Stimulated activated naive CD8-positive, alpha-beta T cell treated with anti-CD3 and anti-CD28 coated beads, Interleukin-15, Interleukin-2, amounts not matched to agents 100 ng/mL and 50 ng/mL, for 24 hours (primary cell): ENCODE data around the gene PCDHB4.
"Not testable (repeated sequence)": the region's sequence is repeated elsewhere in the genome, so short reads cannot be mapped to it uniquely, and the experiment has no call there.

Experiments used
- H3K27ac Mint-ChIP-seq: one replicate; pipeline ENCODE4 v1.8.0; 2021; ENCODE audit warnings: mild to moderate bottlenecking, mixed read lengths
- H3K27me3 Mint-ChIP-seq: one replicate; pipeline ENCODE4 v1.8.0; 2021; ENCODE audit warnings: mixed read lengths
- H3K36me3 Mint-ChIP-seq: one replicate; pipeline ENCODE4 v1.8.0; 2021; ENCODE audit warnings: low read depth, mixed read lengths
- H3K4me1 Mint-ChIP-seq: one replicate; pipeline ENCODE4 v1.8.0; 2021; ENCODE audit warnings: low read depth, mixed read lengths
- H3K4me3 Mint-ChIP-seq: one replicate; pipeline ENCODE4 v1.8.0; 2021; ENCODE audit warnings: mild to moderate bottlenecking, mixed read lengths
- H3K9me3 Mint-ChIP-seq: one replicate; pipeline ENCODE4 v1.8.0; 2021; ENCODE audit warnings: mixed read lengths

The PCDHB4 gene

DNA sequence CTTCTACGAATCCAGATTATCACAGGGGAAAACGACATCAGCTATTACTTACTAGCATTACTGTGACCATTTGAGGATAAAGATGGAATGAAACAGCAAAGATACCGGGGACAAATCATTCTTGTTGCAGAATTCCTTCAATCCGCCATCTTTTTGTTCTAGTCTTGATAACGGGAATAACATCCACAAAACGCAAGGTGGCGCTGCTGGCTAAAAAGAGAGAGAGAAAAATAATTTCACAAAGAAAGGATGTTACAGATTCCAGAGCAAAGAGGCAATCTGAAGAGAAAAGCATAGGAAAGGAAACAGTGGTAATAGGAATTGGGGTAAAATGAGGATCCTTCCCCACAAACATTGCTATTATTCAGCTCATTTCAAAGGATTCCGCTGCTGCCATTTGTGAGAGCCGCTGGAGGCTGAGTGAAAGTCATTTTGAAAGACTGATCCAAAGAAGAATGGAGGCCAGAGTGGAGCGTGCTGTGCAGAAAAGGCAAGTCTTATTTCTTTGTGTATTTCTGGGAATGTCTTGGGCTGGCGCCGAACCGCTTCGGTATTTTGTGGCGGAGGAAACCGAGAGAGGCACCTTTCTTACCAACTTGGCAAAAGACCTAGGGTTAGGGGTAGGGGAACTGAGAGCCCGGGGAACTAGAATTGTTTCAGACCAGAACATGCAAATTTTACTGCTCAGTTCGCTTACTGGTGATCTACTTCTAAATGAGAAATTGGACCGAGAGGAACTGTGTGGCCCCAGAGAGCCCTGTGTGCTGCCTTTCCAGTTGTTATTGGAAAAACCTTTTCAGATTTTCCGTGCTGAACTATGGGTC, 51.0 kb downstream of the PCDHB4 start, which contains the start of gene PCDHB7:
PCDHB7 (plus strand) TSS at position 264 of the 824 bp plus-strand sequence; CDS start at position 456, 192 bp downstream.
- no peak within 1 kb of the TSS for H3K27ac Mint-ChIP-seq
- H3K9me3 Mint-ChIP-seq: peaks cover 14% of the 10 kb centered on the region
- H3K36me3 Mint-ChIP-seq: peaks cover 3% of the 10 kb centered on the region
- peaks cover 49% of the 10 kb centered on the region for H3K27me3 Mint-ChIP-seq
- H3K4me3 Mint-ChIP-seq: no peak within 1 kb of the TSS
- no peaks in the 10 kb centered on the region for H3K4me1 Mint-ChIP-seq

DNA sequence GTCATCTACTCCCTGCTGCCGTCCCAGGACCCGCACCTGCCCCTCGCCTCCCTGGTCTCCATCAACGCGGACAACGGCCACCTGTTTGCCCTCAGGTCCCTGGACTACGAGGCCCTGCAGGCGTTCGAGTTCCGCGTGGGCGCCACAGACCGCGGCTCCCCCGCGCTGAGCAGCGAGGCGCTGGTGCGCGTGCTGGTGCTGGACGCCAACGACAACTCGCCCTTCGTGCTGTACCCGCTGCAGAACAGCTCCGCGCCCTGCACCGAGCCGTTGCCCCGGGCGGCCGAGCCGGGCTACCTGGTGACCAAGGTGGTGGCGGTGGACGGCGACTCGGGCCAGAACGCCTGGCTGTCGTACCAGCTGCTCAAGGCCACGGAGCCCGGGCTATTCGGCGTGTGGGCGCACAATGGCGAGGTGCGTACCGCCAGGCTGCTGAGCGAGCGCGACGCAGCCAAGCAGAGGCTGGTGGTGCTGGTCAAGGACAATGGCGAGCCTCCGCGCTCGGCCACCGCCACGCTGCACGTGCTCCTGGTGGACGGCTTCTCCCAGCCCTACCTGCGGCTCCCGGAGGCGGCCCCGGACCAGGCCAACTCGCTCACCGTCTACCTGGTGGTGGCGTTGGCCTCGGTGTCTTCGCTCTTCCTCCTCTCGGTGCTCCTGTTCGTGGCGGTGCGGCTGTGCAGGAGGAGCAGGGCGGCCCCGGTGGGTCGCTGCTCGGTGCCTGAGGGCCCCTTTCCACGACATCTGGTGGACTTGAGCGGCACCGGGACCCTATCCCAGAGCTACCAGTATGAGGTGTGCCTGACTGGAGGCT, 52.9 kb downstream of the PCDHB4 start:
- H3K36me3 Mint-ChIP-seq, H3K27ac Mint-ChIP-seq, H3K4me1 Mint-ChIP-seq, H3K4me3 Mint-ChIP-seq: not testable (repeated sequence)
- H3K27me3 Mint-ChIP-seq: peaks cover 37% of the 10 kb centered on the region
- peaks cover 14% of the 10 kb centered on the region for H3K9me3 Mint-ChIP-seq
